Ascending aorta (tissue), 2 donors: Measurements from ENCODE around the gene PTGES. TPM values are rescaled to one million over a fixed set of nuclear protein-coding genes. Genes with fewer than 3 reads are reported as not detected.

ENCODE experiments used
- DNase-seq, 2 donors: peaks; one replicate each; pipeline ENCODE4 v3.0.0-alpha.2; 2019; ENCODE audit warnings: low spot score in 2 of 2
- H3K27ac ChIP-seq, 2 donors: fragments of 200-600 bp; sonication (generic); one replicate each; pipeline ENCODE4 v1.5.1; 2016 to 2017; ENCODE audit warnings: mild to moderate bottlenecking in 1 of 2
- H3K27me3 ChIP-seq: fragments of 200-600 bp; sonication (generic); one replicate; pipeline ENCODE4 v1.5.1; 2017
- H3K36me3 ChIP-seq, 2 donors: fragments of 200-600 bp; sonication (generic); one replicate each; pipeline ENCODE4 v1.5.1; 2016
- H3K4me1 ChIP-seq, 2 donors: fragments of 200-600 bp; sonication (generic); one replicate each; pipeline ENCODE4 v1.5.1; 2016 to 2017; ENCODE audit warnings: mild to moderate bottlenecking in 1 of 2
- H3K4me3 ChIP-seq, 2 donors: fragments of 200-600 bp; sonication (generic); one replicate each; pipeline ENCODE4 v1.5.1; 2016 to 2017; ENCODE audit warnings: mild to moderate bottlenecking in 1 of 2
- H3K9me3 ChIP-seq, 2 donors: fragments of 200-600 bp; sonication (generic); one replicate each; pipeline ENCODE4 v1.5.1; 2016
- CTCF ChIP-seq, 3 experiments: fragments of 200-600 bp in 2 of 3; fragments of 450-650 bp in 1 of 3; sonication (generic) in 2 of 3; IDR thresholded peaks; one replicate each; pipeline ENCODE4 v1.5.1; 2016 to 2019; ENCODE audit warnings: antibody characterized with exemption in 3 of 3, mild to moderate bottlenecking in 1 of 3, moderate library complexity in 1 of 3
- intact Hi-C: fragments of 100-400 bp; cut with DNase I; formaldehyde crosslinking; loops from one replicate; pipeline ENCODE4 v1.15.1; 2023
- total RNA-seq: library from RNA; depleted of rRNA; stranded (reverse); fragments of >200 nt; gene quantifications from one replicate; pipeline ENCODE4 v1.1.0, GENCODE V29; 2016

Gene PTGES
- total RNA-seq, 1 donor from 2014 or later = 8.9 TPM

GRCh38 chr9:129697656-129698253 lies 55.1 kb downstream of the PTGES start:
- TF ChIP-seq CTCF (IDR thresholded peaks at IDR 0.05) = no peak
- Histone ChIP-seq H3K36me3 (no peaks in the 10 kb centered on the region), H3K27ac (peak overlapping the region; percentile 94 to 97), H3K4me1 (peaks cover 31 to 51% of the 10 kb centered on the region in 2 donors), H3K4me3 (peak overlapping the region; percentile 47 to 51), H3K9me3 (no peaks in the 10 kb centered on the region), H3K27me3 (no peaks in the 10 kb centered on the region)
- intact Hi-C loops = loop anchor here (2.0 kb wide), 2 partner anchors 17 to 31 kb away; no protein-coding TSS in a partner anchor
- peak in 1 of 2 donors; percentile 91 for DNase-seq

GRCh38 chr9:129696944-129697655 lies 55.7 kb downstream of the PTGES start:
- H3K27me3 ChIP-seq = no peaks in the 10 kb centered on the region
- peaks cover 0 to 4% of the 10 kb centered on the region in 2 donors for H3K36me3 ChIP-seq
- TF ChIP-seq CTCF (IDR thresholded peaks at IDR 0.05) = peak in 1 of 3 experiments; percentile 12
- H3K4me1 ChIP-seq = peaks cover 25 to 48% of the 10 kb centered on the region in 2 donors
- H3K27ac ChIP-seq = peak overlapping the region; percentile 94 to 97
- H3K9me3 ChIP-seq = no peaks in the 10 kb centered on the region
- intact Hi-C loops = loop anchor here (2.0 kb wide), 1 partner anchor 30 kb away; no protein-coding TSS in a partner anchor
- H3K4me3 ChIP-seq = peak overlapping the region; percentile 47 to 51
- DNase-seq = peak; percentile 46 to 92

- peak overlapping the region; percentile 94 to 97 for H3K27ac ChIP-seq
- H3K4me1 ChIP-seq = peaks cover 25 to 45% of the 10 kb centered on the region in 2 donors
- no peaks in the 10 kb centered on the region for H3K27me3 ChIP-seq
- TF ChIP-seq CTCF (IDR thresholded peaks at IDR 0.05) = no peak
- no peak overlapping the region for H3K4me3 ChIP-seq
- no peak for DNase-seq
- H3K9me3 ChIP-seq = no peaks in the 10 kb centered on the region
- H3K36me3 ChIP-seq = peaks cover 0 to 4% of the 10 kb centered on the region in 2 donors
- intact Hi-C loops = loop anchor here (2.0 kb wide), 2 partner anchors 29 to 53 kb away; partner anchors contain the start of gene ASB6
Observed at GRCh38 chr9:129695870-129696269, 57.0 kb downstream of the PTGES start.

- DNase-seq = peak; percentile 49 to 90
- no peak for TF ChIP-seq CTCF (IDR thresholded peaks at IDR 0.05)
Observed at GRCh38 chr9:129694243-129694646, 58.6 kb downstream of the PTGES start.

GRCh38 chr9:129693741-129694140 lies 59.1 kb downstream of the PTGES start:
- H3K4me3 ChIP-seq = no peak overlapping the region
- H3K9me3 ChIP-seq = no peaks in the 10 kb centered on the region
- H3K27me3 ChIP-seq = no peaks in the 10 kb centered on the region
- H3K36me3 ChIP-seq = peaks cover 0 to 4% of the 10 kb centered on the region in 2 donors
- DNase-seq = no peak
- peak overlapping the region; percentile 94 to 97 for H3K27ac ChIP-seq
- peaks cover 25 to 41% of the 10 kb centered on the region in 2 donors for H3K4me1 ChIP-seq
- no peak for TF ChIP-seq CTCF (IDR thresholded peaks at IDR 0.05)
- intact Hi-C loops = loop anchor here (1.0 to 2.0 kb wide), 2 partner anchors 19 to 51 kb away; partner anchors contain the start of gene ASB6

More at GRCh38 chr9:129694243-129694646, 58.6 kb downstream of the PTGES start:
- intact Hi-C loops = loop anchor here (1.0 to 2.0 kb wide), 2 partner anchors 18 to 51 kb away; partner anchors contain the start of gene ASB6
- no peaks in the 10 kb centered on the region for H3K27me3 ChIP-seq
- H3K4me1 ChIP-seq = peaks cover 25 to 45% of the 10 kb centered on the region in 2 donors
- no peaks in the 10 kb centered on the region for H3K9me3 ChIP-seq
- H3K36me3 ChIP-seq = peaks cover 0 to 4% of the 10 kb centered on the region in 2 donors
- H3K27ac ChIP-seq = peak overlapping the region; percentile 94 to 97
- no peak overlapping the region for H3K4me3 ChIP-seq
